Prostate gland (tissue), 2 donors: Measurements from ENCODE around the gene MCF2L2. TPM values are rescaled to one million over a fixed set of nuclear protein-coding genes. Genes with fewer than 3 reads are reported as not detected.

Experiments
- DNase-seq: peaks from one replicate; pipeline ENCODE4 v3.0.0-alpha.2; 2019; ENCODE audit warnings: low spot score
- H3K27ac ChIP-seq, 2 donors: fragments of 200-600 bp; sonication (generic); 2 replicates each; pipeline ENCODE4 v1.5.1; 2017 to 2019
- H3K27me3 ChIP-seq: fragments of 200-600 bp; sonication (generic); replicated peaks from 2 replicates; pipeline ENCODE4 v1.5.1; 2019; ENCODE audit not compliant: insufficient read depth
- H3K36me3 ChIP-seq, 2 donors: fragments of 200-600 bp; sonication (generic); 1 replicate in 1 of 2; 2 replicates in 1 of 2; pipeline versions ENCODE4 v1.5.1 to v1.8.1; 2017 to 2019
- H3K4me1 ChIP-seq: fragments of 200-600 bp; sonication (generic); replicated peaks from 2 replicates; pipeline ENCODE4 v1.5.1; 2019
- H3K4me3 ChIP-seq, 2 donors: fragments of 200-600 bp; sonication (generic); 2 replicates each; pipeline ENCODE4 v1.5.1; 2017 to 2019
- H3K9me3 ChIP-seq: fragments of 200-600 bp; sonication (generic); 2 replicates; pipeline ENCODE4 v1.5.1; 2017
- CTCF ChIP-seq, 4 experiments: fragments of 200-600 bp in 2 of 4; fragments of 450-650 bp in 2 of 4; sonication (generic) in 2 of 4; IDR thresholded peaks; 1 replicate in 3 of 4; 2 replicates in 1 of 4; pipeline ENCODE4 v1.5.1; 2016 to 2019; ENCODE audit warnings: antibody characterized with exemption in 4 of 4, mild to moderate bottlenecking in 2 of 4, moderate library complexity in 2 of 4
- POLR2A ChIP-seq: fragments of 450-650 bp; IDR thresholded peaks from one replicate; pipeline ENCODE4 v1.6.1; 2016; ENCODE audit warnings: antibody characterized with exemption, mild to moderate bottlenecking
- POLR2AphosphoS5 ChIP-seq: sonication (generic); formaldehyde crosslinking; IDR thresholded peaks from one replicate; pipeline ENCODE4 v1.6.1; 2017; ENCODE audit warnings: antibody characterized with exemption
- WGBS: methylation state at CpG from one replicate; pipeline ENCODE4 v1.1.5; 2018; 5-methylcytosine and 5-hydroxymethylcytosine counted together
- intact Hi-C: fragments of 100-400 bp; cut with DNase I; formaldehyde crosslinking; loops from one replicate; pipeline ENCODE4 v1.14.2; 2022
- total RNA-seq, 2 donors: library from RNA; depleted of rRNA; stranded (reverse); fragments of >200 nt; gene quantifications; one replicate each; pipeline ENCODE4 v1.1.0, GENCODE V29; 2016

Gene MCF2L2
- total RNA-seq, 2 donors from 2014 or later, result 0.41 to 4.0 TPM

DNA sequence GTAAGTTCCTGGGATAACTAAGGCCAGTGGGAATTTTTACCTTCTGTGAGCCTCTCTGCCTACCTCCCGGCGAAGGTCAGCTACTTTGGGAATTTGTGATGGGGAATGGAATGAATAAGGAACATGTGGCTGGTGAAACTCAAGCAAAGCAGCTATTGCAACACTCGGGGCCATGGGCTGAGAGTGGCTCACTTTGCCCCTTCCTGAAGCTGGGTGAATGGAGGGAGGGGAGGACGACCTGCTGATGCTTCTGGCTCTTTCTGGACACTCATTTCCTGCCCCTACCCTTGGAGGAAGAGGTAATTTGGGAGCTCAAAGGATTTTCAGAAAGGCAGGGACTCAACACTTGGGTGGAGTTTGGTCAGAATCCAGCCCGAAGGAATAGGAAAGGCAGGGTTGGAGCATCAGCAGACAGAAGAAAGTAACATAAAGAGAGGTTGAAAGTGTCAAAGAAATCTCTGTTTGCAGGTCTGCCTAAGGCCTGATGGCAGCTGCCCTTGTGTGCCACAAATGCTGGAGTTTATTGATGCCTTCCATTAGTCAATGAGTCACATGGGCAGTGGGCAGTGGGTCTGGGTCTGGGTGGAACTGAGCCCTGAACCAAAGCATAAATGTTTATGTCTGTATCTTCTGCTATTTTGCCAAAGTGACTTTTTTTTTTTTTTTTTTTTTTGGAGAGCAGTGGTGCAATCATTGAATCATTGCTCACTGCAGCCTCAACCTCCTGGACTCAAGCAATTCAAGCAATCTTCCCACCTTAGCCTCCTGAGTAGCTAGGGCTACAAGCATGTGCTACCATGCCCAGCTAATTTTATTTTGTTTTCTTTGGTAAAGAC lies 278.3 kb downstream of the MCF2L2 start:
- H3K4me3 ChIP-seq, result no peak overlapping the region
- 66% methylated on average over 5 of the region's 5 CpGs for WGBS
- H3K27me3 ChIP-seq, result no peaks in the 10 kb centered on the region
- no peak for TF ChIP-seq CTCF (IDR thresholded peaks at IDR 0.05)
- TF ChIP-seq POLR2AphosphoS5, result no peak
- no peak for TF ChIP-seq POLR2A
- no peak overlapping the region for H3K27ac ChIP-seq
- DNase-seq, result no peak
- no peaks in the 10 kb centered on the region for H3K36me3 ChIP-seq
- intact Hi-C loops, result no loop called here
- no peaks in the 10 kb centered on the region for H3K4me1 ChIP-seq
- no peaks in the 10 kb centered on the region for H3K9me3 ChIP-seq

GRCh38 chr3:183148056-183148455 lies 280.4 kb downstream of the MCF2L2 start:
- Histone ChIP-seq H3K4me1 (no peaks in the 10 kb centered on the region), H3K27ac (no peak overlapping the region), H3K27me3 (no peaks in the 10 kb centered on the region), H3K9me3 (no peaks in the 10 kb centered on the region), H3K4me3 (no peak overlapping the region), H3K36me3 (no peaks in the 10 kb centered on the region)
- TF ChIP-seq POLR2A (no peak), CTCF (IDR thresholded peaks at IDR 0.05) (no peak), POLR2AphosphoS5 (no peak)
- intact Hi-C loops, result no loop called here
- WGBS, result 59% methylated on average over 4 of the region's 4 CpGs
- no peak for DNase-seq

- no peaks in the 10 kb centered on the region for H3K9me3 ChIP-seq
- intact Hi-C loops, result no loop called here
- TF ChIP-seq CTCF (IDR thresholded peaks at IDR 0.05) (no peak), POLR2AphosphoS5 (no peak), POLR2A (no peak)
- no peak overlapping the region for H3K27ac ChIP-seq
- H3K4me1 ChIP-seq, result no peaks in the 10 kb centered on the region
- no peak overlapping the region for H3K4me3 ChIP-seq
- no peaks in the 10 kb centered on the region for H3K27me3 ChIP-seq
- WGBS, result 33% methylated on average over 1 of the region's 1 CpG
- no peaks in the 10 kb centered on the region for H3K36me3 ChIP-seq
- DNase-seq, result no peak
These were observed 284.1 kb downstream of the MCF2L2 start for GRCh38 chr3:183144363-183144762.

- TF ChIP-seq POLR2AphosphoS5 (no peak), CTCF (IDR thresholded peaks at IDR 0.05) (no peak)
- WGBS, result 70% methylated on average over 11 of the region's 11 CpGs
- Histone ChIP-seq H3K4me1 (no peaks in the 10 kb centered on the region), H3K36me3 (no peaks in the 10 kb centered on the region), H3K9me3 (no peaks in the 10 kb centered on the region), H3K27me3 (no peaks in the 10 kb centered on the region), H3K4me3 (no peak overlapping the region), H3K27ac (no peak overlapping the region)
- DNase-seq, result no peak
- intact Hi-C loops, result no loop called here
These were observed 286.2 kb downstream of the MCF2L2 start for GRCh38 chr3:183142199-183142598.

DNA sequence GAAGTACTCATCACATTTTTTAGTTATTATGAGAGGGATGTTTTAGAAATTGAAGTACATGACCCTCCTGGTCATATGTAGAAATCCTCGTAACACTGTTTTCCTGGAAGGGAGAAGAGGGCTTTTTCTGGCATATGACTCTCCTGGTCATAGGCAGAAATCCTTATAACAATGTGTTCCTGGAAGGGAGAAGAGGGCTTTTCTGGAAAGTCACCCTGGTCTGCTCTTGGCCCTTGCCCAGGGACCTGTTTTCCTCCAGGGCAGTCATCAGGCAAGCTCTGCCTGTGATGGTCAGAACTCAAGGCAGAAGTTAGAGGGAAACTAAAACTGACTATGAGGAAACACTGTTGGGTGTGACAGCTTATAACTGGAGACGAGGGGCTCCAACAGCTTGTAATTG lies 293.6 kb downstream of the MCF2L2 start:
- WGBS, result 77% methylated on average over 2 of the region's 2 CpGs
- no peak overlapping the region for H3K27ac ChIP-seq
- H3K36me3 ChIP-seq, result no peaks in the 10 kb centered on the region
- intact Hi-C loops, result no loop called here
- no peak for TF ChIP-seq POLR2A
- TF ChIP-seq CTCF (IDR thresholded peaks at IDR 0.05), result no peak
- no peak for TF ChIP-seq POLR2AphosphoS5
- H3K4me1 ChIP-seq, result no peaks in the 10 kb centered on the region
- H3K9me3 ChIP-seq, result no peaks in the 10 kb centered on the region
- DNase-seq, result no peak
- no peak overlapping the region for H3K4me3 ChIP-seq
- H3K27me3 ChIP-seq, result no peaks in the 10 kb centered on the region
